ENCODE results near the gene MRPS27.
"Not testable (repeated sequence)": the region's sequence is repeated elsewhere in the genome, so short reads cannot be mapped to it uniquely, and the experiment has no call there.

MRPS27 gene

GRCh38 chr5:72179028-72179815, 140.8 kb downstream of the MRPS27 start:
- no peaks in the 10 kb centered on the region for H3K4me1 ChIP-seq
- no peak overlapping the region for H3K9ac ChIP-seq
- H3K4me3 ChIP-seq (ENCODE audit: low read depth, low read length): no peak overlapping the region
- TF ChIP-seq, protein P1, sequence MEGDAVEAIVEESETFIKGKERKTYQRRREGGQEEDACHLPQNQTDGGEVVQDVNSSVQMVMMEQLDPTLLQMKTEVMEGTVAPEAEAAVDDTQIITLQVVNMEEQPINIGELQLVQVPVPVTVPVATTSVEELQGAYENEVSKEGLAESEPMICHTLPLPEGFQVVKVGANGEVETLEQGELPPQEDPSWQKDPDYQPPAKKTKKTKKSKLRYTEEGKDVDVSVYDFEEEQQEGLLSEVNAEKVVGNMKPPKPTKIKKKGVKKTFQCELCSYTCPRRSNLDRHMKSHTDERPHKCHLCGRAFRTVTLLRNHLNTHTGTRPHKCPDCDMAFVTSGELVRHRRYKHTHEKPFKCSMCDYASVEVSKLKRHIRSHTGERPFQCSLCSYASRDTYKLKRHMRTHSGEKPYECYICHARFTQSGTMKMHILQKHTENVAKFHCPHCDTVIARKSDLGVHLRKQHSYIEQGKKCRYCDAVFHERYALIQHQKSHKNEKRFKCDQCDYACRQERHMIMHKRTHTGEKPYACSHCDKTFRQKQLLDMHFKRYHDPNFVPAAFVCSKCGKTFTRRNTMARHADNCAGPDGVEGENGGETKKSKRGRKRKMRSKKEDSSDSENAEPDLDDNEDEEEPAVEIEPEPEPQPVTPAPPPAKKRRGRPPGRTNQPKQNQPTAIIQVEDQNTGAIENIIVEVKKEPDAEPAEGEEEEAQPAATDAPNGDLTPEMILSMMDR (IDR thresholded peaks at IDR 0.05): no peak
- no peaks in the 10 kb centered on the region for H3K36me3 ChIP-seq (ENCODE audit: control insufficient read depth, insufficient read depth, low read length)
- no peak overlapping the region for H3K4me2 ChIP-seq (ENCODE audit: low read length)
- H3K27ac ChIP-seq: no peak overlapping the region
- no peak overlapping the region for H2AFZ ChIP-seq
- H3K27me3 ChIP-seq (ENCODE audit: control insufficient read depth, insufficient read depth, low read length): no peaks in the 10 kb centered on the region
- H3K9me3 ChIP-seq (ENCODE audit: control insufficient read depth, low read length): no peaks in the 10 kb centered on the region
- no peaks in the 10 kb centered on the region for H3K79me2 ChIP-seq

DNA sequence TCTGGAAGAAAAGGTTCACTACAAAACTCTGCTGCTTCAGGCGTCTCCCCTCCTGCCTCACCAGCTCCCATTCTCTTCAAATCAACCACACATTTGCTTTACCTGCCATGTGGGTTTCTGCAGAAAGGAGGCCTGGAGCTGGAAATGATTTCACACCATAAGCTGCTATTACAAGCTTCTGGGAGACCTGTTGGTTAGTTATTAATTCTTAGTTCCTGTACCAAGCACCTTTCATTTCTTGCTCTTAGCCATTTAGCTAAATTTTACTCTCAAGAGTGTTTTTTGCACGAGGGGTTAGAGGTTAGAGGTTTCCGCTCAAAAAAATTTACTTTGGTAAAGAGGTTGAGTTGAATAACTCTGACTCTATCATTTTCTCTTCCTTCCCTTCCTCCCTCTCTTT, 142.5 kb downstream of the MRPS27 start:
- H3K4me3 ChIP-seq (ENCODE audit: low read depth, low read length): no peak overlapping the region
- no peak overlapping the region for H3K9ac ChIP-seq
- no peak overlapping the region for H2AFZ ChIP-seq
- no peak overlapping the region for H3K27ac ChIP-seq
- no peaks in the 10 kb centered on the region for H3K36me3 ChIP-seq (ENCODE audit: control insufficient read depth, insufficient read depth, low read length)
- H3K4me2 ChIP-seq (ENCODE audit: low read length): no peak overlapping the region
- H3K79me2 ChIP-seq: no peaks in the 10 kb centered on the region
- TF ChIP-seq, protein P1 (IDR thresholded peaks at IDR 0.05): no peak
- no peaks in the 10 kb centered on the region for H3K27me3 ChIP-seq (ENCODE audit: control insufficient read depth, insufficient read depth, low read length)
- no peaks in the 10 kb centered on the region for H3K9me3 ChIP-seq (ENCODE audit: control insufficient read depth, low read length)
- H3K4me1 ChIP-seq: no peaks in the 10 kb centered on the region

DNA sequence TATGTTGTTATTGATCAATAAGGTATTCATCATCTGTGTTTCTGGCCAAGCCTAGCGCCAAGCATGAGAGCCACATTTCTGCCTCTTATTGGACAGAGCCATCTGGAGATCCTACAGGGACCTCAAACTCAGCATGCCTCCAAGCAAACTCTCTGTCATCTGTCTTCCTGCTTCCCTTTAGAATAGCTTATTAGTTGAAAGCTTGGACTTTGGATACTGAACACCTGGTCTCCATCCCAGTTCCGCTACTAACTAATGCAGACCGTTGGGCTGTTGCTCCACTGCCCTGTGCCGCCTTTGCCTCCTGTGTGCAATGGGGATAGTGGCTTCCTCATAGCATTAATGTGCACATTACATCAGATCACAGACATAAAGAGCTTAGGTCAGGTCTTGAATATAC, 147.3 kb downstream of the MRPS27 start:
- Histone ChIP-seq H3K27me3 (ENCODE audit: control insufficient read depth, insufficient read depth, low read length) (no peaks in the 10 kb centered on the region), H3K79me2 (no peaks in the 10 kb centered on the region)

DNA sequence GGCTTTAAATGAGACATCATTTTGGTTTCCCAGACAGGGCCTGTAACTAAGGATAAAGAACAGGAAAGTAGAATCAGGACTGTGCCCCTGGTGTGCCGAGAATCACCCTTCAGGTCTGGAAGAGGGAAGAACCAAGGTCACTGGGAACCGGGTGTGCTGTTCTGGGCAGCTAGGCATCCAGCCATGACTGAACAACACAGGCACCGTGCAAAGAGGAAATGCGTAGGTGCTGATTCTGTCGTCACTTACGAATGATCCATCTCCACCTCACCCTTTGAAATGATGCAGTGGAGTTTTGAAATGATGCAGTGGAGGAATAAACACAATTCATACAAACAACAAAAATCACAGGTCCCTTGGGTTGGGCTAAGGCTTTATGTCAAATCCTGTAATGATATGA, 148.4 kb downstream of the MRPS27 start:
- H3K4me2 ChIP-seq (ENCODE audit: low read length): no peak overlapping the region
- no peaks in the 10 kb centered on the region for H3K27me3 ChIP-seq (ENCODE audit: control insufficient read depth, insufficient read depth, low read length)
- no peak overlapping the region for H3K4me3 ChIP-seq (ENCODE audit: low read depth, low read length)
- no peaks in the 10 kb centered on the region for H3K36me3 ChIP-seq (ENCODE audit: control insufficient read depth, insufficient read depth, low read length)
- H3K9me3 ChIP-seq (ENCODE audit: control insufficient read depth, low read length): no peaks in the 10 kb centered on the region
- TF ChIP-seq, protein P1 (IDR thresholded peaks at IDR 0.05): no peak
- no peak overlapping the region for H3K9ac ChIP-seq
- H3K79me2 ChIP-seq: no peaks in the 10 kb centered on the region
- no peak overlapping the region for H3K27ac ChIP-seq
- H2AFZ ChIP-seq: no peak overlapping the region
- H3K4me1 ChIP-seq: no peaks in the 10 kb centered on the region

More for the DNA sequence above, 147.3 kb downstream of the MRPS27 start:
- Histone ChIP-seq H3K4me1 (no peaks in the 10 kb centered on the region), H2AFZ (no peak overlapping the region), H3K9ac (no peak overlapping the region), H3K27ac (no peak overlapping the region), H3K4me2 (ENCODE audit: low read length) (no peak overlapping the region), H3K4me3 (ENCODE audit: low read depth, low read length) (no peak overlapping the region), H3K9me3 (ENCODE audit: control insufficient read depth, low read length) (no peaks in the 10 kb centered on the region), H3K36me3 (ENCODE audit: control insufficient read depth, insufficient read depth, low read length) (no peaks in the 10 kb centered on the region)
- TF ChIP-seq, protein P1 (IDR thresholded peaks at IDR 0.05): no peak

GRCh38 chr5:72171181-72171580, 148.9 kb downstream of the MRPS27 start:
- not testable (repeated sequence) for H2AFZ ChIP-seq; H3K36me3 ChIP-seq (ENCODE audit: control insufficient read depth, insufficient read depth, low read length); H3K4me1 ChIP-seq; H3K27ac ChIP-seq; H3K4me3 ChIP-seq (ENCODE audit: low read depth, low read length); H3K4me2 ChIP-seq (ENCODE audit: low read length); H3K9ac ChIP-seq; H3K9me3 ChIP-seq (ENCODE audit: control insufficient read depth, low read length); H3K27me3 ChIP-seq (ENCODE audit: control insufficient read depth, insufficient read depth, low read length); H3K79me2 ChIP-seq
